ENCODE data around the gene DOCK11.

GRCh38 chrX:118513120-118513898 lies 17.7 kb downstream of the DOCK11 start:
- TF ChIP-seq, protein P1, sequence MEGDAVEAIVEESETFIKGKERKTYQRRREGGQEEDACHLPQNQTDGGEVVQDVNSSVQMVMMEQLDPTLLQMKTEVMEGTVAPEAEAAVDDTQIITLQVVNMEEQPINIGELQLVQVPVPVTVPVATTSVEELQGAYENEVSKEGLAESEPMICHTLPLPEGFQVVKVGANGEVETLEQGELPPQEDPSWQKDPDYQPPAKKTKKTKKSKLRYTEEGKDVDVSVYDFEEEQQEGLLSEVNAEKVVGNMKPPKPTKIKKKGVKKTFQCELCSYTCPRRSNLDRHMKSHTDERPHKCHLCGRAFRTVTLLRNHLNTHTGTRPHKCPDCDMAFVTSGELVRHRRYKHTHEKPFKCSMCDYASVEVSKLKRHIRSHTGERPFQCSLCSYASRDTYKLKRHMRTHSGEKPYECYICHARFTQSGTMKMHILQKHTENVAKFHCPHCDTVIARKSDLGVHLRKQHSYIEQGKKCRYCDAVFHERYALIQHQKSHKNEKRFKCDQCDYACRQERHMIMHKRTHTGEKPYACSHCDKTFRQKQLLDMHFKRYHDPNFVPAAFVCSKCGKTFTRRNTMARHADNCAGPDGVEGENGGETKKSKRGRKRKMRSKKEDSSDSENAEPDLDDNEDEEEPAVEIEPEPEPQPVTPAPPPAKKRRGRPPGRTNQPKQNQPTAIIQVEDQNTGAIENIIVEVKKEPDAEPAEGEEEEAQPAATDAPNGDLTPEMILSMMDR (IDR thresholded peaks at IDR 0.05): no peak
- TF ChIP-seq POLR2A (IDR thresholded peaks at IDR 0.05): no peak
